Uterus (tissue), 2 donors: ENCODE results near the gene GRIK4.

Experiments used
- CTCF ChIP-seq, 4 experiments: fragments of 200-600 bp in 2 of 4; fragments of 450-650 bp in 2 of 4; sonication (generic) in 2 of 4; IDR thresholded peaks; one replicate each; pipeline ENCODE4 v1.5.1; 2016 to 2019; ENCODE audit warnings: antibody characterized with exemption in 4 of 4, mild to moderate bottlenecking in 2 of 4, moderate library complexity in 1 of 4
- POLR2A ChIP-seq, 2 donors: fragments of 450-650 bp; IDR thresholded peaks; one replicate each; pipeline ENCODE4 v1.6.1; 2016; ENCODE audit warnings: antibody characterized with exemption in 2 of 2, mild to moderate bottlenecking in 1 of 2, moderate library complexity in 1 of 2

GRCh38 chr11:120807414-120808150 is 296.0 kb downstream of the GRIK4 start:
- TF ChIP-seq CTCF (IDR thresholded peaks at IDR 0.05) (no peak), POLR2A (IDR thresholded peaks at IDR 0.05) (no peak)
